Esophagus muscularis mucosa (tissue), 4 donors: ENCODE results near the gene BLM. TPM values are rescaled to one million over a fixed set of nuclear protein-coding genes. Genes with fewer than 3 reads are reported as not detected.

ENCODE experiments used
- DNase-seq: peaks from one replicate; pipeline ENCODE4 v3.0.0-alpha.2; 2017; ENCODE audit errors: extremely low spot score
- H3K27ac ChIP-seq, 4 donors: fragments of 200-600 bp; sonication (generic); replicated peaks in 1 of 4; 1 replicate in 3 of 4; 2 replicates in 1 of 4; pipeline ENCODE4 v1.5.1; 2016 to 2019; ENCODE audit warnings: mild to moderate bottlenecking in 1 of 4
- H3K27me3 ChIP-seq, 4 donors: fragments of 200-600 bp; sonication (generic); one replicate each; pipeline versions ENCODE4 v1.5.1 to v1.6.0; 2016 to 2019
- H3K36me3 ChIP-seq, 4 donors: fragments of 200-600 bp; sonication (generic); one replicate each; pipeline ENCODE4 v1.5.1; 2016 to 2019
- H3K4me1 ChIP-seq, 4 donors: fragments of 200-600 bp; sonication (generic); one replicate each; pipeline ENCODE4 v1.5.1; 2016 to 2019
- H3K4me3 ChIP-seq, 4 donors: fragments of 200-600 bp; sonication (generic); 1 replicate in 2 of 4; 2 replicates in 2 of 4; pipeline ENCODE4 v1.5.1; 2016 to 2019; ENCODE audit warnings: mild to moderate bottlenecking in 4 of 4, moderate library complexity in 1 of 4
- H3K9me3 ChIP-seq, 4 donors: fragments of 200-600 bp; sonication (generic); 1 replicate in 3 of 4; 2 replicates in 1 of 4; pipeline ENCODE4 v1.5.1; 2016 to 2019
- EP300 ChIP-seq: sonication (generic); formaldehyde crosslinking; IDR thresholded peaks from one replicate; pipeline ENCODE4 v1.6.1; 2017; ENCODE audit warnings: antibody characterized with exemption
- POLR2A ChIP-seq: fragments of 450-650 bp; IDR thresholded peaks from one replicate; pipeline ENCODE4 v1.6.1; 2017; ENCODE audit warnings: antibody characterized with exemption, moderate library complexity, mild to moderate bottlenecking, low read depth
- POLR2AphosphoS5 ChIP-seq, 2 donors: sonication (generic); formaldehyde crosslinking; IDR thresholded peaks; one replicate each; pipeline ENCODE4 v1.6.1; 2017; ENCODE audit warnings: antibody characterized with exemption in 2 of 2
- WGBS: methylation state at CpG from one replicate; pipeline ENCODE4 v1.1.5; 2018; 5-methylcytosine and 5-hydroxymethylcytosine counted together
- intact Hi-C: fragments of 100-400 bp; cut with DNase I; formaldehyde crosslinking; loops from one replicate; pipeline ENCODE4 v1.15.1; 2023
- total RNA-seq, 4 donors: library from RNA; depleted of rRNA; stranded (reverse); fragments of >200 nt; gene quantifications; one replicate each; pipeline versions ENCODE4 v1.1.0 to v1.2.1, GENCODE V29; 2016
- TF ChIP-seq, protein P1 (sequence below), 3 experiments: fragments of 200-600 bp in 2 of 3; fragments of 450-650 bp in 1 of 3; sonication (generic) in 2 of 3; IDR thresholded peaks; one replicate each; pipeline ENCODE4 v1.5.1; 2017 to 2019; ENCODE audit warnings: antibody characterized with exemption in 3 of 3, mild to moderate bottlenecking in 2 of 3, moderate library complexity in 1 of 3

Gene BLM
- total RNA-seq, 4 donors from 2014 or later, result under 0.01 to 1.5 (median 0.73) TPM

DNA sequence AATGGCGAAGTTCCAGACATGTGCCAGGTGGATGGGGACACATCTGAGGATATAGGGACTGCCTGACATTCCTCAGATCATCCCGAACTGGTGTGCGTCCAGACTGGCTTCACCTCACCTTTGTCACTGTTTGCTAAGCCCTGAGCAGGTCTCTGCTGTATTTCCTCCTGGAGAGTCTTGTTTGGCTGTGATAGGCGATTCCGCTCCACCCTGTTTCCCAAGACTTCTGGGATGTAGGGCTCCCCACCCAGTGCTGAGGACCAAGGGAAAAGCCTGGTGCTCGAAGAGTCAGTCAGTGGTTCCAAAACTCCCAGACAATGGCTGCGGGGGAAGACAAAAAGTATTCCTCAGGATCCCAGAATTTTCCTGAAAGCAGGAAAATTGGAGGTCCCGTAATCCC is 140.2 kb downstream of the BLM start:
- WGBS, result 97% methylated on average over 8 of the region's 8 CpGs

DNA sequence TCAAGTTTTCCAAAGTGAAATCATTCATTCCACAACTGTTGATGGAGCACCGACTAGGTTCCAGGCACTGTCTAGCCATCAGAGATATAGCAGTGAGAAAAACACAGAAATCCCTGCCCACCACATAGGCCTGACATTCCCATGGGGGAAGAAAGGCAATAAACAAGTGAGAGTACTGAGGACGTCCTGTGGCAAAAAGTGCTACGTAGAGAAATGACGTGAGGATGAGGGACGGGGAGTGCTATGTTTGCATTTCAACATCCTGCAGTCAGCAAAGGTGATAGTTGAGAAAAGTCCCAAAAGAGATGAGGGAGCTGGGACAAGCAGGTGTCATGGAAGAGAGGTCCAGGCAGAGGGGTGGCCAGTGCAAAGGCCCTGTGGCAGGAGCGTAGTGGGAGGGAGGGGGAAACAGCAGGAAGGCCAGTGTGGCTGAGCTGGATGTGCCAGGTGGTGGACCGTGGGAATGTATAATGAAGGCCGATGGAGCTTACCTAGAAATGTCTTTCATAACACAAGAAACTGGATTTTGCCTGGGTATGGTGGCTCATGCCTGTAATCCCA is 140.8 kb downstream of the BLM start:
- no peak overlapping the region for H3K4me3 ChIP-seq
- H3K27ac ChIP-seq, result no peak overlapping the region
- WGBS, result 89% methylated on average over 8 of the region's 8 CpGs
- peaks cover 0 to 2% (median 0%) of the 10 kb centered on the region in 4 donors for H3K4me1 ChIP-seq
- TF ChIP-seq POLR2A, result no peak
- TF ChIP-seq, protein P1, sequence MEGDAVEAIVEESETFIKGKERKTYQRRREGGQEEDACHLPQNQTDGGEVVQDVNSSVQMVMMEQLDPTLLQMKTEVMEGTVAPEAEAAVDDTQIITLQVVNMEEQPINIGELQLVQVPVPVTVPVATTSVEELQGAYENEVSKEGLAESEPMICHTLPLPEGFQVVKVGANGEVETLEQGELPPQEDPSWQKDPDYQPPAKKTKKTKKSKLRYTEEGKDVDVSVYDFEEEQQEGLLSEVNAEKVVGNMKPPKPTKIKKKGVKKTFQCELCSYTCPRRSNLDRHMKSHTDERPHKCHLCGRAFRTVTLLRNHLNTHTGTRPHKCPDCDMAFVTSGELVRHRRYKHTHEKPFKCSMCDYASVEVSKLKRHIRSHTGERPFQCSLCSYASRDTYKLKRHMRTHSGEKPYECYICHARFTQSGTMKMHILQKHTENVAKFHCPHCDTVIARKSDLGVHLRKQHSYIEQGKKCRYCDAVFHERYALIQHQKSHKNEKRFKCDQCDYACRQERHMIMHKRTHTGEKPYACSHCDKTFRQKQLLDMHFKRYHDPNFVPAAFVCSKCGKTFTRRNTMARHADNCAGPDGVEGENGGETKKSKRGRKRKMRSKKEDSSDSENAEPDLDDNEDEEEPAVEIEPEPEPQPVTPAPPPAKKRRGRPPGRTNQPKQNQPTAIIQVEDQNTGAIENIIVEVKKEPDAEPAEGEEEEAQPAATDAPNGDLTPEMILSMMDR (IDR thresholded peaks at IDR 0.05), result no peak
- no peak for TF ChIP-seq POLR2AphosphoS5 (IDR thresholded peaks at IDR 0.05)
- TF ChIP-seq EP300, result no peak
- H3K36me3 ChIP-seq, result no peaks in the 10 kb centered on the region
- no peaks in the 10 kb centered on the region for H3K27me3 ChIP-seq
- no peaks in the 10 kb centered on the region for H3K9me3 ChIP-seq
- no peak for DNase-seq
- intact Hi-C loops, result no loop called here

More for the DNA sequence above, 140.2 kb downstream of the BLM start:
- Histone ChIP-seq H3K27me3 (no peaks in the 10 kb centered on the region), H3K27ac (no peak overlapping the region), H3K9me3 (no peaks in the 10 kb centered on the region), H3K36me3 (no peaks in the 10 kb centered on the region), H3K4me3 (no peak overlapping the region), H3K4me1 (no peaks in the 10 kb centered on the region)
- TF ChIP-seq POLR2A, result no peak
- TF ChIP-seq POLR2AphosphoS5 (IDR thresholded peaks at IDR 0.05), result no peak
- TF ChIP-seq, protein P1 (IDR thresholded peaks at IDR 0.05), result no peak
- no peak for TF ChIP-seq EP300
- DNase-seq, result no peak
- intact Hi-C loops, result no loop called here

DNA sequence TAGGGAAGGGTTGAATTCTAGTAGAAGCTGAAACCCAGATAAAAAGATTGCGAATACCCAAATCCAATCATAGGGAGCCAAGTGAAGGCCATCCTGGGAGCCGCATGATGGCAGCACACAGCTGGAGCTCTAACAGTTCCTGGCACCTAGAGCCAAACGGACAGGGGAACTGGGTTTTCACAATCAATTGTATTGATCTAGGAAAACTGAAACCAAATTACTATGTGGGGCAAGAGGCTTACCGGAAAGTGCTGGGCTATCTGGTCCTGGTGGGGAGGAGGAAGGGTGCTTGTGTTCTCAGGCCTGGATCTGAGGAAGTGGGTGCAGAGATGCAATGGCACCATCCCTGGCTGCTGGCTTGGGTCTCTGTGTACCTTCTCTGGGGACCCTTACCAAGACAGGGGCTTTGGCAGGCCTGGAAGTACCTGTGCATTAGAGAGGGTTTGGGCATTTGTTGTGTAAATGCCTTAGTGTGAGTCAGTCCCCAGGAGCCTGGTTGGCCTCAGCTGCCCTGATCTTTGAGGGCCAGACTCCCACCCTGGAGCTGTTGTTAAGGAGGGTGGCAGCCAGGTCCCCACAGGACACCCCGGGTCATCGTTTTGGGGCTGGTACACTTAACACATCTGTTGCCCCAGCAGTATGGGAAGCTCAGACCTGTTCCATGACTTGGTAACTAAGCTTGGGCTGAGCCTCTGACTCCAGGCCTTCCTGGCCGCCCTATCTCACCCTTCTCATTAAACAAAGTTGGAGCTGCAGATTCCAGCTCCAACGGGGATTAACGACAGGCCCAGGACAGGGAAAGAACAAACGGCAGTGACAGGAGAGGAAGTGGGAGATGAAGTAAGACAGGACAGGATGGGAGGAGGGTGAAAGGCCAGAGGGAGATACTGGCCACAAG is 142.3 kb downstream of the BLM start:
- TF ChIP-seq POLR2AphosphoS5 (IDR thresholded peaks at IDR 0.05) (no peak), POLR2A (no peak)
- 58% methylated on average over 8 of the region's 10 CpGs for WGBS
- Histone ChIP-seq H3K4me1 (peaks cover 0 to 4% (median 0%) of the 10 kb centered on the region in 4 donors), H3K27ac (no peak overlapping the region), H3K9me3 (no peaks in the 10 kb centered on the region), H3K27me3 (no peaks in the 10 kb centered on the region), H3K4me3 (no peak overlapping the region), H3K36me3 (no peaks in the 10 kb centered on the region)
- DNase-seq, result no peak
- intact Hi-C loops, result no loop called here

DNA sequence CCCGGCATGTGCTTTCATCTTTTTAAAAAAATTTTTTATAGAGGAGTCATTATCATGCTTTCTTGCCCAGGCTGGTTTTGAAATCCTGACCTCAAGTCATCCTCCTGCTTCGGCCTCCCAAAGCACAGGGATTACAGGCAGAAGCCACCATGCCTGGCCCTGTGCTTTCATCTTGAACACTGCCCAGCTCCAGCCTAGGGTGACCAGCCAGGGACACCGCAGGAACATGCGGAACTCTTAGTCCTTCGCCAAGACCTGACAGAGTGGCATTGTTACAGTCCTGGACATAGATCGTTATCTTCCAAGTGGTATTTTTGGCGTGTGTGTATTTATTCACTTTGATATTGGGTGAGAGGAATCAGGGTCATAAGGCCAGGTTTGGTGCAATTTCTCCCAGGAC is 143.3 kb downstream of the BLM start:
- TF ChIP-seq POLR2A (no peak), EP300 (no peak), POLR2AphosphoS5 (IDR thresholded peaks at IDR 0.05) (no peak)
- TF ChIP-seq, protein P1 (IDR thresholded peaks at IDR 0.05), result no peak
- Histone ChIP-seq H3K4me1 (peaks cover 0 to 4% (median 0%) of the 10 kb centered on the region in 4 donors), H3K27ac (no peak overlapping the region), H3K27me3 (peaks cover 0 to 4% (median 0%) of the 10 kb centered on the region in 4 donors), H3K36me3 (no peaks in the 10 kb centered on the region), H3K4me3 (no peak overlapping the region), H3K9me3 (no peaks in the 10 kb centered on the region)
- no peak for DNase-seq
- WGBS, result 91% methylated on average over 7 of the region's 7 CpGs
- intact Hi-C loops, result no loop called here

DNA sequence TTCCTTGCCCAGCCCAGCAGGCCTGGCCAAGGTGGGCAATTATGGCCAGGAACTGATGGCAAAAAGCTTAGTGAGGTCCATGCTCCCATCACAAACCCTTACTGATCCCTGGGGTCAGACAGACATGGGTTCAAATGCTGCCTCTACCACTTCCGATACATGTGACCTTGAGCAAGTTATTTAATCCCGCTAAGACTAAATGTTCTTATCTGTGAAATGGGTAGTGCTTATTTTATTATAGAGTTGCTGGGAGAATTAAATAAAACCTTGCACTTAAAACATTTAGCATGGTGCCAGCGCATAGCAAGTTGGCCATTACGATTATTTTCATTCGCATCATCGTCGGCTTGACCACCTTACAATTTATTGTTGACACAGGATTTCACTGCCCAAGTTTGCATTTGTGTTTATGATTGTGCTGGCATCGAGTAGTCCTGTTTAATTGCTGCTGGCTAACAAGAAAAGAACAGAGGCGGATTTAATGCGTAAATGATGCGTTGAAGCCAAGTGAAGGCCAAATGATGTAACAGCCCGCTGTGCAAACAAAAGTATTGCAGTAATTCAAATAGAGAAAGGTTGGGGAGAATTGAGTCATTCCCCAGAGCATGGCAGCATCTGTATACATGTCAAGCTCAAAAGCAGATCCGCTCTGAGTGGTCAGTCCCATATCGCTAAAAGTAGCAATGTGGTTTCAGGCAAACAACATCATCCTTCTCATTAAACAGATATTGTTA is 144.0 kb downstream of the BLM start:
- 91% methylated on average over 14 of the region's 14 CpGs for WGBS
- intact Hi-C loops, result no loop called here
- TF ChIP-seq POLR2A (no peak), POLR2AphosphoS5 (IDR thresholded peaks at IDR 0.05) (no peak)
- TF ChIP-seq, protein P1 (IDR thresholded peaks at IDR 0.05), result no peak

More for the DNA sequence above, 144.0 kb downstream of the BLM start:
- no peak overlapping the region for H3K27ac ChIP-seq
- H3K36me3 ChIP-seq, result no peaks in the 10 kb centered on the region
- H3K9me3 ChIP-seq, result no peaks in the 10 kb centered on the region
- DNase-seq, result no peak
- no peak overlapping the region for H3K4me3 ChIP-seq
- peaks cover 0 to 5% (median 0%) of the 10 kb centered on the region in 4 donors for H3K27me3 ChIP-seq
- peaks cover 0 to 4% (median 0%) of the 10 kb centered on the region in 4 donors for H3K4me1 ChIP-seq
